NCI-H82 treated with DMSO at 0.1 percent for 48 hours (cell line): ENCODE measurements around the gene CHD6.
A peak's percentile ranks its signal among the peaks of the same experiment; 100 is the strongest.

ENCODE experiments used
- DNase-seq: peaks from one replicate; lab custom pipeline; 2025; ENCODE audit not compliant: unreplicated experiment; lab: John Stamatoyannopoulos, UW

Gene CHD6

GRCh38 chr20:41395667-41396664 is 222.2 kb downstream of the CHD6 start:
- peak; percentile 43 for DNase-seq

- DNase-seq, result no peak
Measured at GRCh38 chr20:41394931-41395666, 223.1 kb downstream of the CHD6 start.

GRCh38 chr20:41394081-41394480 is 224.1 kb downstream of the CHD6 start:
- DNase-seq, result no peak

GRCh38 chr20:41393705-41394066 is 224.5 kb downstream of the CHD6 start:
- no peak for DNase-seq

GRCh38 chr20:41392871-41393704 is 225.1 kb downstream of the CHD6 start:
- no peak for DNase-seq

- DNase-seq, result no peak
Measured at GRCh38 chr20:41392295-41392694, 225.9 kb downstream of the CHD6 start.

- DNase-seq, result no peak
Measured at GRCh38 chr20:41391587-41392001, 226.6 kb downstream of the CHD6 start.

- DNase-seq, result no peak
Measured at GRCh38 chr20:41390889-41391288, 227.3 kb downstream of the CHD6 start.

GRCh38 chr20:41387444-41387851 is 230.7 kb downstream of the CHD6 start:
- DNase-seq, result no peak

GRCh38 chr20:41386502-41387427 is 231.4 kb downstream of the CHD6 start:
- DNase-seq, result no peak

- DNase-seq, result no peak
Measured at GRCh38 chr20:41382791-41383305, 235.3 kb downstream of the CHD6 start.

GRCh38 chr20:41380551-41381193 is 237.5 kb downstream of the CHD6 start:
- DNase-seq, result no peak

GRCh38 chr20:41379551-41379950 is 238.6 kb downstream of the CHD6 start:
- no peak for DNase-seq

GRCh38 chr20:41377275-41377674 is 240.9 kb downstream of the CHD6 start:
- DNase-seq, result no peak

- no peak for DNase-seq
Measured at GRCh38 chr20:41376349-41376748, 241.8 kb downstream of the CHD6 start.

- no peak for DNase-seq
Measured at GRCh38 chr20:41375846-41376245, 242.3 kb downstream of the CHD6 start.

GRCh38 chr20:41373931-41374920 is 244.0 kb downstream of the CHD6 start:
- DNase-seq, result no peak

- no peak for DNase-seq
Measured at GRCh38 chr20:41373251-41373783, 244.9 kb downstream of the CHD6 start.
